Fibroblast of lung (primary cell): ENCODE results near the gene SCD.

Experiments used
- EZH2 ChIP-seq: IDR thresholded peaks from 2 replicates; pipeline ENCODE4 v1.5.1; 2012; ENCODE audit warnings: low read length, control low read depth, mild to moderate bottlenecking; ENCODE audit errors: missing control alignments
- TF ChIP-seq, protein P1 (sequence below), 2 donors: IDR thresholded peaks in 1 of 2; conservative IDR thresholded peaks in 1 of 2; 1 replicate in 1 of 2; 2 replicates in 1 of 2; pipeline ENCODE4 v1.5.1; 2011 to 2012; ENCODE audit warnings: low read length in 2 of 2, control low read depth in 1 of 2, inconsistent platforms in 1 of 2, low read depth in 1 of 2, mild to moderate bottlenecking in 1 of 2

GRCh38 chr10:100370714-100371481 lies 23.9 kb downstream of the SCD start:
- TF ChIP-seq, protein P1, sequence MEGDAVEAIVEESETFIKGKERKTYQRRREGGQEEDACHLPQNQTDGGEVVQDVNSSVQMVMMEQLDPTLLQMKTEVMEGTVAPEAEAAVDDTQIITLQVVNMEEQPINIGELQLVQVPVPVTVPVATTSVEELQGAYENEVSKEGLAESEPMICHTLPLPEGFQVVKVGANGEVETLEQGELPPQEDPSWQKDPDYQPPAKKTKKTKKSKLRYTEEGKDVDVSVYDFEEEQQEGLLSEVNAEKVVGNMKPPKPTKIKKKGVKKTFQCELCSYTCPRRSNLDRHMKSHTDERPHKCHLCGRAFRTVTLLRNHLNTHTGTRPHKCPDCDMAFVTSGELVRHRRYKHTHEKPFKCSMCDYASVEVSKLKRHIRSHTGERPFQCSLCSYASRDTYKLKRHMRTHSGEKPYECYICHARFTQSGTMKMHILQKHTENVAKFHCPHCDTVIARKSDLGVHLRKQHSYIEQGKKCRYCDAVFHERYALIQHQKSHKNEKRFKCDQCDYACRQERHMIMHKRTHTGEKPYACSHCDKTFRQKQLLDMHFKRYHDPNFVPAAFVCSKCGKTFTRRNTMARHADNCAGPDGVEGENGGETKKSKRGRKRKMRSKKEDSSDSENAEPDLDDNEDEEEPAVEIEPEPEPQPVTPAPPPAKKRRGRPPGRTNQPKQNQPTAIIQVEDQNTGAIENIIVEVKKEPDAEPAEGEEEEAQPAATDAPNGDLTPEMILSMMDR (conservative IDR thresholded peaks at IDR 0.05 in 1 of 2, IDR thresholded peaks at IDR 0.05 in 1 of 2; ENCODE audit: low read depth in 1 of 2, low read length in 2 of 2) = no peak
- TF ChIP-seq EZH2 = no peak
